Neural cell (in vitro differentiated cells): Measurements from ENCODE around the gene TRMT1. TPM values are rescaled to one million over a fixed set of nuclear protein-coding genes. Genes with fewer than 3 reads are reported as not detected.

ENCODE experiments used
- H2AFZ ChIP-seq: fragments of 200-600, 300-800 bp; sonication (generic), shearing (Covaris generic); 2 replicates; pipeline ENCODE4 v1.6.0; 2014; ENCODE audit warnings: low read depth, mild to moderate bottlenecking, antibody characterized with exemption, low read length, moderate library complexity
- H3F3A ChIP-seq: fragments of 200-600 bp; shearing (Covaris generic); 2 replicates; pipeline ENCODE4 v1.6.1; 2016; ENCODE audit warnings: mild to moderate bottlenecking, moderate library complexity, mixed read lengths, antibody characterized with exemption, low read length; ENCODE audit not compliant: insufficient read depth, poor library complexity, severe bottlenecking
- H3K27ac ChIP-seq: fragments of 200-600, 300-800 bp; sonication (generic), shearing (Covaris generic); 2 replicates; pipeline ENCODE4 v1.5.1; 2014; ENCODE audit warnings: mild to moderate bottlenecking, low read length, moderate library complexity
- H3K27me3 ChIP-seq: fragments of 300-800, 200-600 bp; sonication (generic), shearing (Covaris generic); 2 replicates; pipeline ENCODE4 v1.6.0; 2014; ENCODE audit warnings: mild to moderate bottlenecking, low read depth, low read length, moderate library complexity; ENCODE audit not compliant: insufficient read depth
- H3K36me3 ChIP-seq: fragments of 300-800, 200-600 bp; sonication (generic), shearing (Covaris generic); 2 replicates; pipeline ENCODE4 v1.5.1; 2014; ENCODE audit warnings: mild to moderate bottlenecking, antibody characterized with exemption, low read length, moderate library complexity; ENCODE audit not compliant: insufficient read depth
- H3K4me2 ChIP-seq: fragments of 300-800, 200-600 bp; sonication (generic), shearing (Covaris generic); 2 replicates; pipeline ENCODE4 v1.6.0; 2014; ENCODE audit warnings: mild to moderate bottlenecking, low read length
- H3K4me3 ChIP-seq: fragments of 300-800, 200-600 bp; sonication (generic), shearing (Covaris generic); 2 replicates; pipeline ENCODE4 v1.5.1; 2014; ENCODE audit warnings: mild to moderate bottlenecking, low read length, moderate library complexity
- H3K79me2 ChIP-seq: fragments of 200-600 bp; shearing (Covaris generic); replicated peaks from 2 replicates; pipeline ENCODE4 v1.6.0; 2014; ENCODE audit warnings: mild to moderate bottlenecking, low read length, moderate library complexity; ENCODE audit not compliant: insufficient read depth
- H3K9ac ChIP-seq: fragments of 300-800, 200-600 bp; sonication (generic), shearing (Covaris generic); 2 replicates; pipeline ENCODE4 v1.6.1; 2016; ENCODE audit warnings: mild to moderate bottlenecking, low read length, mixed read lengths
- H3K9me2 ChIP-seq: fragments of 200-600 bp; shearing (Covaris generic); 2 replicates; pipeline ENCODE4 v1.6.1; 2016; ENCODE audit warnings: mild to moderate bottlenecking, low read length, mixed read lengths; ENCODE audit not compliant: insufficient read depth
- H3K9me3 ChIP-seq: fragments of 200-600, 300-800 bp; sonication (generic), shearing (Covaris generic); 2 replicates; pipeline ENCODE4 v1.6.1; 2016; ENCODE audit warnings: mild to moderate bottlenecking, mixed run types, low read length, moderate library complexity, mixed read lengths
- H4K20me1 ChIP-seq: fragments of 200-600 bp; shearing (Covaris generic); 2 replicates; pipeline ENCODE4 v1.6.1; 2016; ENCODE audit warnings: mild to moderate bottlenecking, mixed run types; ENCODE audit not compliant: insufficient read depth
- EP300 ChIP-seq: fragments of 450-650 bp; conservative IDR thresholded peaks from 2 replicates; pipeline ENCODE4 v1.6.1; 2014; ENCODE audit warnings: antibody characterized with exemption, mild to moderate bottlenecking, moderate library complexity; ENCODE audit not compliant: poor library complexity, severe bottlenecking
- EZH2 ChIP-seq: fragments of 200-600, 300-800 bp; shearing (Covaris generic), sonication (generic); IDR thresholded peaks from 2 replicates; pipeline ENCODE4 v1.6.1; 2014; ENCODE audit warnings: antibody characterized with exemption, low read length, borderline replicate concordance, mild to moderate bottlenecking; ENCODE audit not compliant: insufficient read depth, poor library complexity, severe bottlenecking
- MXI1 ChIP-seq: fragments of 450-650 bp; conservative IDR thresholded peaks from 2 replicates; pipeline ENCODE4 v1.6.1; 2014; ENCODE audit warnings: antibody characterized with exemption, mild to moderate bottlenecking; ENCODE audit not compliant: poor library complexity, severe bottlenecking
- POLR2AphosphoS5 ChIP-seq: IDR thresholded peaks from 2 replicates; pipeline ENCODE4 v1.6.1; 2012
- RAD21 ChIP-seq: fragments of 450-650 bp; conservative IDR thresholded peaks from 2 replicates; pipeline ENCODE4 v1.6.1; 2014; ENCODE audit warnings: antibody characterized with exemption, mild to moderate bottlenecking, moderate library complexity
- SMC3 ChIP-seq: fragments of 450-650 bp; conservative IDR thresholded peaks from 2 replicates; pipeline ENCODE4 v1.6.1; 2014; ENCODE audit warnings: antibody characterized with exemption, mild to moderate bottlenecking, moderate library complexity; ENCODE audit not compliant: poor library complexity
- TAF1 ChIP-seq: IDR thresholded peaks from 2 replicates; pipeline ENCODE4 v1.6.1; 2012; ENCODE audit warnings: low read depth
- polyA plus RNA-seq: library from polyadenylated mRNA; depleted of rRNA; stranded (reverse); fragments of >200 nt; gene quantifications from 2 replicates; pipeline ENCODE4 v1.2.3, GENCODE V29; 2014
- TF ChIP-seq, protein P1 (sequence below): IDR thresholded peaks from 2 replicates; pipeline ENCODE4 v1.6.1; 2012; ENCODE audit warnings: borderline replicate concordance
- TF ChIP-seq, protein P2 (sequence below): fragments of 450-650 bp; IDR thresholded peaks from 2 replicates; pipeline ENCODE4 v1.5.1; 2014; ENCODE audit warnings: antibody characterized with exemption, mild to moderate bottlenecking, moderate library complexity; ENCODE audit not compliant: poor library complexity, severe bottlenecking

The TRMT1 gene
- polyA plus RNA-seq, 1 donor from 2014 or later: 94.4 TPM

DNA sequence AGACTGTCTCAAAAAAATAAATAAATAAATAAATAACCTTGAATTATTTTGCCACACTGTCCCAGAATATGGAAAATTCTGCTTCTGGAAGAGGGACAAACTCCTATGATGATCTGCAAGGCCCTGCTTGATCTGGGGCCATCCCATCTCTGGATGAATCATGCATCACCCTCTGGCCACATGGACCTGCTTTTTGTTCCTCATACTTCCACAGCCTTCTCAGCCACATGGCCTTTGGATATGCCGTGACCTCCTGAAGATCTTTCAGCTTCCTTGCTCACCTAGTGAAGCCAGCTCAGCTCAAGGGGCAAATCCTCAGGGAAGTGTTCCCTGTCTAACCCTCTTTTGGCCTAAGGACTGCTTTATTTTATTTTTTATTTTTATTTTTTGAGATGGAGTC, 44.0 kb upstream of the TRMT1 start:
- Histone ChIP-seq H4K20me1 (no peaks in the 10 kb centered on the region), H3K9me2 (no peaks in the 10 kb centered on the region), H3K79me2 (no peaks in the 10 kb centered on the region), H3K4me2 (no peak overlapping the region), H3K27ac (no peak overlapping the region), H3F3A (no peaks in the 10 kb centered on the region), H3K4me3 (no peak overlapping the region), H3K36me3 (no peaks in the 10 kb centered on the region), H3K27me3 (peaks cover 9% of the 10 kb centered on the region), H3K9ac (no peak overlapping the region), H3K9me3 (no peaks in the 10 kb centered on the region), H2AFZ (no peak overlapping the region)
- TF ChIP-seq RAD21: no peak
- TF ChIP-seq, protein P1, sequence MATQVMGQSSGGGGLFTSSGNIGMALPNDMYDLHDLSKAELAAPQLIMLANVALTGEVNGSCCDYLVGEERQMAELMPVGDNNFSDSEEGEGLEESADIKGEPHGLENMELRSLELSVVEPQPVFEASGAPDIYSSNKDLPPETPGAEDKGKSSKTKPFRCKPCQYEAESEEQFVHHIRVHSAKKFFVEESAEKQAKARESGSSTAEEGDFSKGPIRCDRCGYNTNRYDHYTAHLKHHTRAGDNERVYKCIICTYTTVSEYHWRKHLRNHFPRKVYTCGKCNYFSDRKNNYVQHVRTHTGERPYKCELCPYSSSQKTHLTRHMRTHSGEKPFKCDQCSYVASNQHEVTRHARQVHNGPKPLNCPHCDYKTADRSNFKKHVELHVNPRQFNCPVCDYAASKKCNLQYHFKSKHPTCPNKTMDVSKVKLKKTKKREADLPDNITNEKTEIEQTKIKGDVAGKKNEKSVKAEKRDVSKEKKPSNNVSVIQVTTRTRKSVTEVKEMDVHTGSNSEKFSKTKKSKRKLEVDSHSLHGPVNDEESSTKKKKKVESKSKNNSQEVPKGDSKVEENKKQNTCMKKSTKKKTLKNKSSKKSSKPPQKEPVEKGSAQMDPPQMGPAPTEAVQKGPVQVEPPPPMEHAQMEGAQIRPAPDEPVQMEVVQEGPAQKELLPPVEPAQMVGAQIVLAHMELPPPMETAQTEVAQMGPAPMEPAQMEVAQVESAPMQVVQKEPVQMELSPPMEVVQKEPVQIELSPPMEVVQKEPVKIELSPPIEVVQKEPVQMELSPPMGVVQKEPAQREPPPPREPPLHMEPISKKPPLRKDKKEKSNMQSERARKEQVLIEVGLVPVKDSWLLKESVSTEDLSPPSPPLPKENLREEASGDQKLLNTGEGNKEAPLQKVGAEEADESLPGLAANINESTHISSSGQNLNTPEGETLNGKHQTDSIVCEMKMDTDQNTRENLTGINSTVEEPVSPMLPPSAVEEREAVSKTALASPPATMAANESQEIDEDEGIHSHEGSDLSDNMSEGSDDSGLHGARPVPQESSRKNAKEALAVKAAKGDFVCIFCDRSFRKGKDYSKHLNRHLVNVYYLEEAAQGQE: no peak
- TF ChIP-seq EZH2: no peak
- TF ChIP-seq EP300: no peak
- TF ChIP-seq POLR2AphosphoS5: no peak
- TF ChIP-seq SMC3: no peak
- TF ChIP-seq MXI1: no peak
- TF ChIP-seq, protein P2, sequence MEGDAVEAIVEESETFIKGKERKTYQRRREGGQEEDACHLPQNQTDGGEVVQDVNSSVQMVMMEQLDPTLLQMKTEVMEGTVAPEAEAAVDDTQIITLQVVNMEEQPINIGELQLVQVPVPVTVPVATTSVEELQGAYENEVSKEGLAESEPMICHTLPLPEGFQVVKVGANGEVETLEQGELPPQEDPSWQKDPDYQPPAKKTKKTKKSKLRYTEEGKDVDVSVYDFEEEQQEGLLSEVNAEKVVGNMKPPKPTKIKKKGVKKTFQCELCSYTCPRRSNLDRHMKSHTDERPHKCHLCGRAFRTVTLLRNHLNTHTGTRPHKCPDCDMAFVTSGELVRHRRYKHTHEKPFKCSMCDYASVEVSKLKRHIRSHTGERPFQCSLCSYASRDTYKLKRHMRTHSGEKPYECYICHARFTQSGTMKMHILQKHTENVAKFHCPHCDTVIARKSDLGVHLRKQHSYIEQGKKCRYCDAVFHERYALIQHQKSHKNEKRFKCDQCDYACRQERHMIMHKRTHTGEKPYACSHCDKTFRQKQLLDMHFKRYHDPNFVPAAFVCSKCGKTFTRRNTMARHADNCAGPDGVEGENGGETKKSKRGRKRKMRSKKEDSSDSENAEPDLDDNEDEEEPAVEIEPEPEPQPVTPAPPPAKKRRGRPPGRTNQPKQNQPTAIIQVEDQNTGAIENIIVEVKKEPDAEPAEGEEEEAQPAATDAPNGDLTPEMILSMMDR: no peak
- no peak for TF ChIP-seq TAF1

DNA sequence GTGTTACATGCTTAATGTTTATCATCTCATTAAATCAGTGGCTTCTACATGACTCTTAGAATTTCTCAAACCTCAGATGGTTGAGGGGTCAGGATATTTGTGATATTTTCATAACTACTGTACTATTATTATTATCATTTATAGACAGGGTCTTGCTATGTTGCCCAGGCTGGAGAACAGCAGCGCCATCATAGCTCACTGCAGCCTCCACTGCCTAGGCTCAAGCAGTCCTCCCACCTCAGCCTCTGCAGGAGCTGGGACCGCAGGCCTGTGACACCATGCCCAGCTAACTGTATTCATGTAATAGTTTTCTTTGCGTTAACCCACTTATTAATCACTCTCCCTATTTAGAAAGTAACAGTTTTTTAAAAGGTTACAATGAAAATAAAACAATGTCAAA, 43.2 kb upstream of the TRMT1 start:
- no peak overlapping the region for H3K4me3 ChIP-seq
- peaks cover 15% of the 10 kb centered on the region for H3K27me3 ChIP-seq
- no peaks in the 10 kb centered on the region for H3F3A ChIP-seq
- no peaks in the 10 kb centered on the region for H3K79me2 ChIP-seq
- H3K27ac ChIP-seq: no peak overlapping the region
- no peak overlapping the region for H3K4me2 ChIP-seq
- H3K9me2 ChIP-seq: no peaks in the 10 kb centered on the region
- TF ChIP-seq TAF1: no peak
- no peak for TF ChIP-seq MXI1
- TF ChIP-seq RAD21: no peak
- no peak for TF ChIP-seq EP300
- no peak for TF ChIP-seq POLR2AphosphoS5
- no peak for TF ChIP-seq EZH2
- TF ChIP-seq SMC3: no peak
- TF ChIP-seq, protein P1: no peak
- H3K9me3 ChIP-seq: no peaks in the 10 kb centered on the region
- H3K9ac ChIP-seq: no peak overlapping the region
- no peaks in the 10 kb centered on the region for H4K20me1 ChIP-seq
- no peaks in the 10 kb centered on the region for H3K36me3 ChIP-seq
- H2AFZ ChIP-seq: no peak overlapping the region
